ENCODE results near the gene CD7.

- TF ChIP-seq CTCF (IDR thresholded peaks at IDR 0.05; ENCODE audit: extremely low read depth in 1 of 2, insufficient read depth in 1 of 2, low read depth in 1 of 2, low read length in 2 of 2) (no peak), POLR2A (IDR thresholded peaks at IDR 0.05; ENCODE audit: low read depth, low read length) (no peak), POLR2AphosphoS5 (IDR thresholded peaks at IDR 0.05; ENCODE audit: insufficient read depth, low read depth, low read length) (no peak), EZH2 (IDR thresholded peaks at IDR 0.05; ENCODE audit: borderline replicate concordance, low read depth, low read length, severe bottlenecking) (no peak)
Measured at GRCh38 chr17:82311971-82312370, 5.4 kb downstream of the CD7 start.

All from endothelial cell of umbilical vein (primary cell).